ENCODE results near the gene MAP2K6. TPM values are rescaled to one million over a fixed set of nuclear protein-coding genes. Genes with fewer than 3 reads are reported as not detected.
A peak's percentile ranks its signal among the peaks of the same experiment; 100 is the strongest.

Gene MAP2K6
- total and polyA plus RNA-seq, 9 donors, result 12.6 to 22.8 (median 16.8) TPM

GRCh38 chr17:69437475-69437874, 23.0 kb downstream of the MAP2K6 start:
- Histone ChIP-seq H3K9me3 (replicated peaks; ENCODE audit: control insufficient read depth, low read depth, low read length) (peaks cover 6% of the 10 kb centered on the region), H3K27ac (ENCODE audit: low read length) (no peak overlapping the region), H3K4me3 (ENCODE audit: low read length) (no peak overlapping the region), H3K36me3 (ENCODE audit: control insufficient read depth, insufficient read depth, low read length) (no peaks in the 10 kb centered on the region), H3K27me3 (ENCODE audit: control insufficient read depth, insufficient read depth, low read length) (no peaks in the 10 kb centered on the region), H3K4me1 (ENCODE audit: control insufficient read depth, insufficient read depth, low read length) (peaks cover 3% of the 10 kb centered on the region)
- no peak for DNase-seq
- WGBS (ENCODE audit: insufficient coverage), result no CpG with 5 or more reads among the region's 1 CpG

DNA sequence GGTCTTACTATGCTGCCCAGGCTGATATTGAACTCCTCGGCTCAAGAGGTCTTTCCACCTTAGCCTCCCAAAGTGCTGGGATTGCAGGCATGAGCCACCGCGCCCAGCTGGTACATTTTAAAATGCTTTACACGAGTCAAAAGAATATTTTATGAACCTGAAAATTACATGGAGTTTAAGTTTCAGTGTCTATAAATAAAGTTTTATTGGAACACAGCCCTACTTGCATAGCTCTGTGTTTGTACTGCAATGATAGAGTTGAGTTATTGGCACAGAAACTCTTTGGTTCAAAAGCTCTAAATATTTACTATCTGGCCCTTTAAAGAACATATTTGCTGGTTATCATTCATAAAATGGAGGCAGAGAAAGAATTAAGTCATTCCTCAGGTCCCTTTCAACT, 24.3 kb downstream of the MAP2K6 start:
- no peak overlapping the region for H3K27ac ChIP-seq (ENCODE audit: low read length)

GRCh38 chr17:69441179-69441578, 26.7 kb downstream of the MAP2K6 start:
- no peaks in the 10 kb centered on the region for H3K27me3 ChIP-seq (ENCODE audit: control insufficient read depth, insufficient read depth, low read length)
- no peak for DNase-seq

More for the DNA sequence above, 24.3 kb downstream of the MAP2K6 start:
- no CpG with 5 or more reads among the region's 4 CpGs for WGBS (ENCODE audit: insufficient coverage)
- no peak overlapping the region for H3K4me3 ChIP-seq (ENCODE audit: low read length)
- peaks cover 6% of the 10 kb centered on the region for H3K9me3 ChIP-seq (replicated peaks; ENCODE audit: control insufficient read depth, low read depth, low read length)
- no peak for DNase-seq
- no peaks in the 10 kb centered on the region for H3K27me3 ChIP-seq (ENCODE audit: control insufficient read depth, insufficient read depth, low read length)
- peaks cover 3% of the 10 kb centered on the region for H3K4me1 ChIP-seq (ENCODE audit: control insufficient read depth, insufficient read depth, low read length)
- H3K36me3 ChIP-seq (ENCODE audit: control insufficient read depth, insufficient read depth, low read length), result no peaks in the 10 kb centered on the region

GRCh38 chr17:69443138-69443537, 28.6 kb downstream of the MAP2K6 start:
- WGBS (ENCODE audit: insufficient coverage), result no CpG with 5 or more reads among the region's 4 CpGs
- Histone ChIP-seq H3K4me3 (ENCODE audit: low read length) (no peak overlapping the region), H3K4me1 (ENCODE audit: control insufficient read depth, insufficient read depth, low read length) (peaks cover 3% of the 10 kb centered on the region), H3K27me3 (ENCODE audit: control insufficient read depth, insufficient read depth, low read length) (no peaks in the 10 kb centered on the region), H3K27ac (ENCODE audit: low read length) (no peak overlapping the region), H3K36me3 (ENCODE audit: control insufficient read depth, insufficient read depth, low read length) (no peaks in the 10 kb centered on the region), H3K9me3 (replicated peaks; ENCODE audit: control insufficient read depth, low read depth, low read length) (peaks cover 6% of the 10 kb centered on the region)
- DNase-seq, result no peak

More at GRCh38 chr17:69441179-69441578, 26.7 kb downstream of the MAP2K6 start:
- H3K27ac ChIP-seq (ENCODE audit: low read length), result no peak overlapping the region
- no peaks in the 10 kb centered on the region for H3K4me1 ChIP-seq (ENCODE audit: control insufficient read depth, insufficient read depth, low read length)
- no peak overlapping the region for H3K4me3 ChIP-seq (ENCODE audit: low read length)
- WGBS (ENCODE audit: insufficient coverage), result no CpG with 5 or more reads among the region's 2 CpGs
- H3K36me3 ChIP-seq (ENCODE audit: control insufficient read depth, insufficient read depth, low read length), result no peaks in the 10 kb centered on the region
- H3K9me3 ChIP-seq (replicated peaks; ENCODE audit: control insufficient read depth, low read depth, low read length), result peaks cover 6% of the 10 kb centered on the region

DNA sequence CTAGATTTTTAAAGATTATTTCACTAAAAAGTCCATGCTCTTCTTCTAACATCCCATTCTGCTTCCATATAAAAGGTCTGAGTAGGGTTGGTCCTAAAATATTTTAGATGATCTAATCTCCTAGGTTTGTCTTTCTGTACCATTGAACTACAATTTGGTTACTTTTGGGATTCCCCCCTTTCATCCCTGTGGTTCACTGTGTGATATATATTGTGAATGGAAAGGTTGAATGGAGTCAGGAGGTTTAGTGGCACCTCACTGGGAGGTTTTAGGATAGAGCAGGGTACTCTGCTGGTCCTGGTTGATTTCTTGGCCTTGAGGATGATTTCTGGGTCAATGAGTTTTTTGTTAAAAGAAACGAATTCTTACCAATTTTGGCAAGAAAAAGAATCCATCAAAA, 29.5 kb downstream of the MAP2K6 start:
- H3K36me3 ChIP-seq (ENCODE audit: control insufficient read depth, insufficient read depth, low read length), result no peaks in the 10 kb centered on the region
- no peak overlapping the region for H3K27ac ChIP-seq (ENCODE audit: low read length)
- no peak overlapping the region for H3K4me3 ChIP-seq (ENCODE audit: low read length)
- H3K4me1 ChIP-seq (ENCODE audit: control insufficient read depth, insufficient read depth, low read length), result peaks cover 11% of the 10 kb centered on the region
- no peak for DNase-seq
- no peaks in the 10 kb centered on the region for H3K27me3 ChIP-seq (ENCODE audit: control insufficient read depth, insufficient read depth, low read length)
- peaks cover 6% of the 10 kb centered on the region for H3K9me3 ChIP-seq (replicated peaks; ENCODE audit: control insufficient read depth, low read depth, low read length)
- 60% methylated on average over 1 of the region's 1 CpG for WGBS (ENCODE audit: insufficient coverage)

GRCh38 chr17:69445132-69445531, 30.6 kb downstream of the MAP2K6 start:
- DNase-seq, result peak; percentile 30
- no peaks in the 10 kb centered on the region for H3K36me3 ChIP-seq (ENCODE audit: control insufficient read depth, insufficient read depth, low read length)
- peaks cover 2% of the 10 kb centered on the region for H3K9me3 ChIP-seq (replicated peaks; ENCODE audit: control insufficient read depth, low read depth, low read length)
- WGBS (ENCODE audit: insufficient coverage), result no CpG with 5 or more reads among the region's 2 CpGs
- no peak overlapping the region for H3K27ac ChIP-seq (ENCODE audit: low read length)
- H3K4me3 ChIP-seq (ENCODE audit: low read length), result no peak overlapping the region
- H3K4me1 ChIP-seq (ENCODE audit: control insufficient read depth, insufficient read depth, low read length), result peaks cover 11% of the 10 kb centered on the region
- H3K27me3 ChIP-seq (ENCODE audit: control insufficient read depth, insufficient read depth, low read length), result no peaks in the 10 kb centered on the region

DNA sequence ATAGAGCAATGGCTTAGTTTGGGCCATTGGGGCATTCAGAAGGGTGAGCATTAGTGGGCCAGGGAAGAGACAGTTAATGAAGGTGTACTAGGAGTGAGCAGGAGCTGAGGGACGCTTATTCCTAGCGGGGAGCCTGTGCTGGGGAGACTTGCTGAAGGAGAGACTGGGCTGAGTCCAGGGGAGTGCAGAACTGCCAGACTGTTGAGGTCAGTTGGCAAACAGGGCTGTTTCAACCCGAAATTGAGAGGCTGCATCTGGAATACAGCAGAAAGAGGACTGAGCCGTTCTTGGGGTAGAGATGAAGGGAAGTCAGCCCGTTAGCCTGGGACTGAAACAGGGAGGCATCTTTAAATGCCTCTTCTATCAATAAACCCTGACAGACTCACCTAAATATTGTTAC, 33.2 kb downstream of the MAP2K6 start:
- Histone ChIP-seq H3K27ac (ENCODE audit: low read length) (no peak overlapping the region), H3K27me3 (ENCODE audit: control insufficient read depth, insufficient read depth, low read length) (no peaks in the 10 kb centered on the region), H3K4me1 (ENCODE audit: control insufficient read depth, insufficient read depth, low read length) (peaks cover 15% of the 10 kb centered on the region), H3K36me3 (ENCODE audit: control insufficient read depth, insufficient read depth, low read length) (no peaks in the 10 kb centered on the region), H3K9me3 (replicated peaks; ENCODE audit: control insufficient read depth, low read depth, low read length) (no peaks in the 10 kb centered on the region), H3K4me3 (ENCODE audit: low read length) (no peak overlapping the region)
- 23% methylated on average over 3 of the region's 5 CpGs for WGBS (ENCODE audit: insufficient coverage)
- peak; percentile 74 for DNase-seq

GRCh38 chr17:69448431-69449102, 34.1 kb downstream of the MAP2K6 start:
- Histone ChIP-seq H3K9me3 (replicated peaks; ENCODE audit: control insufficient read depth, low read depth, low read length) (no peaks in the 10 kb centered on the region), H3K4me1 (ENCODE audit: control insufficient read depth, insufficient read depth, low read length) (peaks cover 15% of the 10 kb centered on the region), H3K36me3 (ENCODE audit: control insufficient read depth, insufficient read depth, low read length) (no peaks in the 10 kb centered on the region), H3K27me3 (ENCODE audit: control insufficient read depth, insufficient read depth, low read length) (no peaks in the 10 kb centered on the region), H3K27ac (ENCODE audit: low read length) (peak overlapping the region; percentile 49), H3K4me3 (ENCODE audit: low read length) (no peak overlapping the region)
- peak; percentile 53 for DNase-seq
- 35% methylated on average over 11 of the region's 16 CpGs for WGBS (ENCODE audit: insufficient coverage)

GRCh38 chr17:69450131-69450530, 35.6 kb downstream of the MAP2K6 start:
- no peaks in the 10 kb centered on the region for H3K36me3 ChIP-seq (ENCODE audit: control insufficient read depth, insufficient read depth, low read length)
- 100% methylated on average over 2 of the region's 4 CpGs for WGBS (ENCODE audit: insufficient coverage)
- no peaks in the 10 kb centered on the region for H3K27me3 ChIP-seq (ENCODE audit: control insufficient read depth, insufficient read depth, low read length)
- no peaks in the 10 kb centered on the region for H3K9me3 ChIP-seq (replicated peaks; ENCODE audit: control insufficient read depth, low read depth, low read length)
- peaks cover 15% of the 10 kb centered on the region for H3K4me1 ChIP-seq (ENCODE audit: control insufficient read depth, insufficient read depth, low read length)
- no peak overlapping the region for H3K27ac ChIP-seq (ENCODE audit: low read length)
- no peak overlapping the region for H3K4me3 ChIP-seq (ENCODE audit: low read length)
- no peak for DNase-seq

DNA sequence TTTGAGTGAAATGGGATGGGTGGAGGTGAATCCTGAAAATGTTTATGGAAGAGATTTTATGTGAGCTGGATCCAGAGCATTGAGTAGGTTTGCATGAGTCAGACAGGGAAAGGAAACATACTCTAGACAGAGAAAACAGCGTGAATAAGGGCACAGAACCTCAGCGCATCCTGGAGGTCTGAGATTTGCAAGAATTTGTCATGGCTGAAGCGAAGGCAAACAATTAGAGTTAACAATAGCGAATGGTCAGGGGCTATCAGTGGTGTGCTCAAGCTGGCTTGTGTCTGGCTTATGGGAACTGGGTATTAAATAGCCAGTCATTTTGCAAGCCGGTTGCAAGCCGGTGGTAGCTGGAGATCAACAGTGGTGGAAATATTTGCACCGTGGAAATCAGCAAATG, 36.4 kb downstream of the MAP2K6 start:
- Histone ChIP-seq H3K4me3 (ENCODE audit: low read length) (no peak overlapping the region), H3K4me1 (ENCODE audit: control insufficient read depth, insufficient read depth, low read length) (peaks cover 15% of the 10 kb centered on the region), H3K27me3 (ENCODE audit: control insufficient read depth, insufficient read depth, low read length) (no peaks in the 10 kb centered on the region), H3K9me3 (replicated peaks; ENCODE audit: control insufficient read depth, low read depth, low read length) (no peaks in the 10 kb centered on the region), H3K36me3 (ENCODE audit: control insufficient read depth, insufficient read depth, low read length) (no peaks in the 10 kb centered on the region), H3K27ac (ENCODE audit: low read length) (no peak overlapping the region)
- 86% methylated on average over 4 of the region's 7 CpGs for WGBS (ENCODE audit: insufficient coverage)
- no peak for DNase-seq

Data from muscle of leg (tissue), 11 donors.